SU-DHL-6 (cell line): ENCODE results near the gene CXCL5.

Experiments
- H2AFZ ChIP-seq: fragments of 200-600 bp; sonication (generic); 2 replicates; pipeline ENCODE4 v1.6.1; 2014; ENCODE audit warnings: low read depth, mild to moderate bottlenecking, moderate library complexity, mixed read lengths, antibody characterized with exemption, low read length; ENCODE audit not compliant: severe bottlenecking
- H3F3A ChIP-seq: fragments of 200-600 bp; shearing (Covaris generic); 2 replicates; pipeline ENCODE4 v1.6.0; 2016; ENCODE audit warnings: antibody characterized with exemption, mild to moderate bottlenecking; ENCODE audit not compliant: insufficient read depth
- H3K27ac ChIP-seq: fragments of 200-600 bp; sonication (generic); 2 replicates; pipeline ENCODE4 v1.5.1; 2016; ENCODE audit warnings: low read depth, mild to moderate bottlenecking, low read length, moderate library complexity, mixed read lengths
- H3K27me3 ChIP-seq: fragments of 200-600 bp; sonication (generic), shearing (Covaris generic); 2 replicates; pipeline ENCODE4 v1.6.0; 2014; ENCODE audit warnings: mild to moderate bottlenecking, low read length
- H3K36me3 ChIP-seq: fragments of 200-600 bp; sonication (generic); 2 replicates; pipeline ENCODE4 v1.6.1; 2014; ENCODE audit warnings: mild to moderate bottlenecking, low read length, mixed read lengths
- H3K4me2 ChIP-seq: fragments of 300-600, 200-600 bp; shearing (Covaris generic), sonication (generic); 2 replicates; pipeline ENCODE4 v1.6.0; 2014; ENCODE audit warnings: low read length, low read depth, mild to moderate bottlenecking; ENCODE audit not compliant: poor library complexity, severe bottlenecking
- H3K4me3 ChIP-seq: fragments of 200-600 bp; sonication (generic); 2 replicates; pipeline ENCODE4 v1.5.1; 2014; ENCODE audit warnings: antibody characterized with exemption, low read length, mild to moderate bottlenecking, mixed read lengths; ENCODE audit not compliant: insufficient read depth, poor library complexity, severe bottlenecking
- H3K79me2 ChIP-seq: fragments of 200-600 bp; sonication (generic); 2 replicates; pipeline ENCODE4 v1.6.1; 2014; ENCODE audit warnings: mild to moderate bottlenecking, low read length, moderate library complexity; ENCODE audit not compliant: insufficient read depth
- H3K9ac ChIP-seq: fragments of 200-600 bp; sonication (generic); 2 replicates; pipeline ENCODE4 v1.7.0; 2014; ENCODE audit warnings: mild to moderate bottlenecking, low read length
- H3K9me2 ChIP-seq: fragments of 200-600 bp; sonication (generic); replicated peaks from 2 replicates; pipeline ENCODE4 v1.6.1; 2014; ENCODE audit warnings: low read length; ENCODE audit not compliant: insufficient read depth
- H3K9me3 ChIP-seq: fragments of 200-600 bp; sonication (generic); 2 replicates; pipeline ENCODE4 v1.6.1; 2014; ENCODE audit warnings: low read length, mixed read lengths; ENCODE audit not compliant: insufficient read depth
- H4K20me1 ChIP-seq: fragments of 200-600 bp; sonication (generic); 2 replicates; pipeline ENCODE4 v1.6.1; 2014; ENCODE audit warnings: low read depth, mild to moderate bottlenecking, antibody characterized with exemption, low read length, moderate library complexity, mixed read lengths
- EZH2phosphoT487 ChIP-seq: fragments of 200-600 bp; sonication (generic), shearing (Covaris generic); conservative IDR thresholded peaks from 2 replicates; pipeline ENCODE4 v1.6.1; 2018; ENCODE audit warnings: mild to moderate bottlenecking, antibody characterized with exemption, low read length, moderate library complexity, mixed read lengths
- TF ChIP-seq, protein P1 (sequence below): fragments of 200-600 bp; sonication (generic); IDR thresholded peaks from one replicate; pipeline ENCODE4 v1.5.1; 2017; ENCODE audit warnings: antibody characterized with exemption, mild to moderate bottlenecking, low read length, moderate library complexity; ENCODE audit not compliant: insufficient read depth, poor library complexity, severe bottlenecking

The CXCL5 gene

DNA sequence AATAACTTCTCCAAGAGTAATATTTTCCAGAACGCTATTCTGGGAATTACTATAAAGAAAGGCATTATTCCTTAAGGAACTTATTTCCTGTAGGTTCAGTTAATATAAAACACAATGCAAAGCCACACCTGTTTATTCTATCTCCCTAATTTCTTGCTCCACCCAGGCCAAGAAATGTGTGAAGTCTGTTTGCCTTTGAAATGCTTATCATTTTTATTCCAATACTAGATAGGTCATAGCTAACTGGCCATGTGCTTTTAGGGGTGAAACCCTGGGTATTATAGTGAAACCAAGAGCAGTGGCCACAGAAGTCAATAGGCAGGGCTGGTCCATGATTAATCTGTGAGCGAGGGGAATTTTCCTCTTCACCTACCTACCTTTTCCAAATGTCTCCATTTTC is 25.2 kb upstream of the CXCL5 start:
- Histone ChIP-seq H3K4me3 (no peak overlapping the region), H3K27me3 (no peaks in the 10 kb centered on the region), H3K9me3 (no peaks in the 10 kb centered on the region), H3K27ac (no peak overlapping the region), H2AFZ (no peak overlapping the region), H3K4me2 (no peak overlapping the region), H4K20me1 (no peaks in the 10 kb centered on the region), H3K36me3 (no peaks in the 10 kb centered on the region), H3K79me2 (no peaks in the 10 kb centered on the region), H3F3A (no peaks in the 10 kb centered on the region), H3K9me2 (no peaks in the 10 kb centered on the region), H3K9ac (no peak overlapping the region)
- TF ChIP-seq, protein P1, sequence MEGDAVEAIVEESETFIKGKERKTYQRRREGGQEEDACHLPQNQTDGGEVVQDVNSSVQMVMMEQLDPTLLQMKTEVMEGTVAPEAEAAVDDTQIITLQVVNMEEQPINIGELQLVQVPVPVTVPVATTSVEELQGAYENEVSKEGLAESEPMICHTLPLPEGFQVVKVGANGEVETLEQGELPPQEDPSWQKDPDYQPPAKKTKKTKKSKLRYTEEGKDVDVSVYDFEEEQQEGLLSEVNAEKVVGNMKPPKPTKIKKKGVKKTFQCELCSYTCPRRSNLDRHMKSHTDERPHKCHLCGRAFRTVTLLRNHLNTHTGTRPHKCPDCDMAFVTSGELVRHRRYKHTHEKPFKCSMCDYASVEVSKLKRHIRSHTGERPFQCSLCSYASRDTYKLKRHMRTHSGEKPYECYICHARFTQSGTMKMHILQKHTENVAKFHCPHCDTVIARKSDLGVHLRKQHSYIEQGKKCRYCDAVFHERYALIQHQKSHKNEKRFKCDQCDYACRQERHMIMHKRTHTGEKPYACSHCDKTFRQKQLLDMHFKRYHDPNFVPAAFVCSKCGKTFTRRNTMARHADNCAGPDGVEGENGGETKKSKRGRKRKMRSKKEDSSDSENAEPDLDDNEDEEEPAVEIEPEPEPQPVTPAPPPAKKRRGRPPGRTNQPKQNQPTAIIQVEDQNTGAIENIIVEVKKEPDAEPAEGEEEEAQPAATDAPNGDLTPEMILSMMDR = no peak
- TF ChIP-seq EZH2phosphoT487 = no peak

DNA sequence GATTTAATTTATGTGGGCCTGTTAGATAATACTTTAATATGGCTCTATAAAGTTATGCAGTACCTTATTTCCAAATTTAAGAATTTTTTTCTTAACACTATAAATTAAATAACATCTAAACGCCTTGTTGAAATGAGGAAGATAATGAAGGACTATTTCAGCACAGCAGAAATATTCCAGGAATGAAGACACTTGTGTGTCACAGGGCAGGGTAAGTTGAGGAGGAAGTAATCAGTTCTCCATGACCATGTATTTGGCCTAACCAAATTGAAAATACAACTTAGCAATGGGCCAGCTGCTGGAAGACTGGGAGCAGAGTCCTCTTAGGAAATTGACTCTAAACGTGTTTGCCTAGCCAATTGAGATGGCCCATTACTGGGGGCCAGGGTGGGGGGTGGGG is 23.1 kb upstream of the CXCL5 start:
- Histone ChIP-seq H3K9ac (no peak overlapping the region), H3F3A (no peaks in the 10 kb centered on the region), H3K36me3 (no peaks in the 10 kb centered on the region), H3K27ac (no peak overlapping the region), H3K79me2 (no peaks in the 10 kb centered on the region), H3K4me2 (no peak overlapping the region), H4K20me1 (no peaks in the 10 kb centered on the region), H3K4me3 (no peak overlapping the region), H3K9me2 (no peaks in the 10 kb centered on the region), H3K9me3 (no peaks in the 10 kb centered on the region), H3K27me3 (no peaks in the 10 kb centered on the region), H2AFZ (no peak overlapping the region)
- TF ChIP-seq EZH2phosphoT487 = no peak
- TF ChIP-seq, protein P1 = no peak

DNA sequence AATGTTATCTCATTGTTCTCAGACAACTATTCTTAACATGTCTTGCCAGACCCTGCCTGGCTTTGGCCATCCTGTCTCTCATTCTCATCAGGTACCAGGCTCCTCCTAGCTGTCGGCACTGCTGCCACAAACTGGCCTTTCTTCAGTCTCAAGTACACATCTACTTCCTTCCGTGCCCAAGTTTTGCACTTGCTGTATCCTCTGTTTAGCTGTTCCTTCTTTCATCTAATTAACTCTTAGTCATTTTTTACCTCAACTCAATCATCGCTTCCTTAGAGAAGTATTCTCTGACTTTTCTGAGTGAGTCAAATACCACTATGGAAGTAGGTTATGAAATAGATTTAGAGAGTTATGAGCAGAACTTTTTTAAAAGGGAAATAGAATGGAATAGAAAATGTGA is 20.3 kb upstream of the CXCL5 start:
- Histone ChIP-seq H3K79me2 (no peaks in the 10 kb centered on the region), H3K27ac (no peak overlapping the region), H3K9me3 (no peaks in the 10 kb centered on the region), H3K4me3 (no peak overlapping the region), H3K27me3 (no peaks in the 10 kb centered on the region), H4K20me1 (no peaks in the 10 kb centered on the region), H3K4me2 (no peak overlapping the region), H2AFZ (no peak overlapping the region), H3K9me2 (no peaks in the 10 kb centered on the region), H3F3A (no peaks in the 10 kb centered on the region), H3K36me3 (no peaks in the 10 kb centered on the region), H3K9ac (no peak overlapping the region)
- TF ChIP-seq EZH2phosphoT487 = no peak
- TF ChIP-seq, protein P1 = no peak
